CD4-positive, alpha-beta T cell (primary cell): Measurements from ENCODE around the gene HAPLN2. TPM values are rescaled to one million over a fixed set of nuclear protein-coding genes. Genes with fewer than 3 reads are reported as not detected.

Experiments used
- ATAC-seq: fragments of 200-7000 bp; cut with Tn5 transposase; one replicate; pipeline ENCODE4 v1.10.0; 2022; ENCODE audit warnings: mild to moderate bottlenecking; ENCODE audit not compliant: poor library complexity
- CTCF ChIA-PET: fragments of 350-600 bp; sonication (Branson Sonifier 250); formaldehyde crosslinking; loops from one replicate; lab custom pipeline; 2021; ENCODE audit warnings: antibody characterized with exemption, inconsistent platforms; lab: Charles Lee
- POLR2A ChIA-PET: fragments of 350-600 bp; sonication (Branson Sonifier 250); formaldehyde crosslinking; loops from one replicate; lab custom pipeline; 2021; ENCODE audit warnings: antibody characterized with exemption, inconsistent platforms; lab: Charles Lee
- DNase-seq, 14 experiments: peaks; one replicate each; pipeline ENCODE4 v3.0.0-alpha.2; 2013 to 2020; ENCODE audit warnings: mixed read lengths in 2 of 14
- H3K27ac ChIP-seq, 2 donors: one replicate each; pipeline versions ENCODE4 v1.5.1 to v1.7.0; 2013; ENCODE audit warnings: low read length in 2 of 2, low read depth in 1 of 2, mild to moderate bottlenecking in 1 of 2
- H3K27me3 ChIP-seq, 2 experiments: 1 replicate in 1 of 2; 2 replicates in 1 of 2; pipeline versions ENCODE4 v1.6.1 to v1.7.0; 2013; ENCODE audit warnings: low read length in 2 of 2, control low read depth in 1 of 2, mild to moderate bottlenecking in 1 of 2, moderate library complexity in 1 of 2; ENCODE audit not compliant: insufficient read depth in 2 of 2, control insufficient read depth in 1 of 2
- H3K36me3 ChIP-seq: one replicate; pipeline ENCODE4 v1.6.1; 2013; ENCODE audit warnings: low read length, control low read depth; ENCODE audit not compliant: insufficient read depth
- H3K4me1 ChIP-seq: one replicate; pipeline ENCODE4 v1.6.1; 2013; ENCODE audit warnings: low read length, control low read depth; ENCODE audit not compliant: insufficient read depth
- H3K4me3 ChIP-seq: one replicate; pipeline ENCODE4 v1.5.1; 2013; ENCODE audit warnings: mild to moderate bottlenecking, low read length, moderate library complexity
- H3K9me3 ChIP-seq, 2 experiments: 1 replicate in 1 of 2; 2 replicates in 1 of 2; pipeline versions ENCODE4 v1.6.1 to v1.7.0; 2013; ENCODE audit warnings: low read length in 2 of 2, mild to moderate bottlenecking in 2 of 2, control low read depth in 1 of 2, moderate library complexity in 1 of 2; ENCODE audit not compliant: control insufficient read depth in 1 of 2, insufficient read depth in 1 of 2
- H3K27ac Mint-ChIP-seq: one replicate; pipeline ENCODE4 v1.8.0; 2020; ENCODE audit warnings: mixed read lengths
- H3K27me3 Mint-ChIP-seq: one replicate; pipeline ENCODE4 v1.8.0; 2021; ENCODE audit warnings: mixed read lengths
- H3K36me3 Mint-ChIP-seq: one replicate; pipeline ENCODE4 v1.8.0; 2021; ENCODE audit warnings: low read depth, mixed read lengths
- H3K4me1 Mint-ChIP-seq: one replicate; pipeline ENCODE4 v1.8.0; 2021; ENCODE audit warnings: low read depth, mixed read lengths
- H3K4me3 Mint-ChIP-seq: one replicate; pipeline ENCODE4 v1.8.0; 2020; ENCODE audit warnings: mild to moderate bottlenecking, mixed read lengths
- H3K9me3 Mint-ChIP-seq: one replicate; pipeline ENCODE4 v1.8.0; 2020; ENCODE audit warnings: mixed read lengths
- CTCF ChIP-seq: fragments of 200-600 bp; IDR thresholded peaks from one replicate; pipeline ENCODE4 v1.8.0; 2022; ENCODE audit warnings: antibody characterized with exemption, mild to moderate bottlenecking
- intact Hi-C, 2 experiments: fragments of 100-400 bp; cut with DNase I in 1 of 2; cut with micrococcal nuclease in 1 of 2; formaldehyde crosslinking; loops; one replicate each; pipeline versions ENCODE4 v1.15.1 to v1.9.0; 2023 to 2025; cut with DNase I, micrococcal nuclease
- total RNA-seq, 174 experiments: library from RNA in 2 of 174; stranded (reverse) in 2 of 174; gene quantifications; one replicate each; pipeline ENCODE4 v1.2.3 and lab custom pipeline; 2021 to 2026

Gene HAPLN2
- total RNA-seq, 2 experiments from 2014 or later = 0.44 to 0.56 TPM

GRCh38 chr1:156612666-156613065 is 6.5 kb upstream of the HAPLN2 start:
- Histone ChIP-seq H3K27ac (no peak overlapping the region), H3K36me3 (no peaks in the 10 kb centered on the region), H3K27me3 (peaks cover 3 to 5% of the 10 kb centered on the region in 2 experiments), H3K4me3 (no peak overlapping the region), H3K9me3 (no peaks in the 10 kb centered on the region), H3K4me1 (peaks cover 10% of the 10 kb centered on the region)
- Mint-ChIP-seq H3K36me3 (no peaks in the 10 kb centered on the region), H3K4me3 (no peak overlapping the region), H3K27me3 (peaks cover 50% of the 10 kb centered on the region), H3K4me1 (peaks cover 14% of the 10 kb centered on the region), H3K9me3 (no peaks in the 10 kb centered on the region), H3K27ac (no peak overlapping the region)
- POLR2A ChIA-PET = interaction anchor here (0.8 to 0.9 kb wide), 2 partner anchors 11 to 112 kb away, joined by 3 to 4 read pairs; partner anchors contain the start of genes GPATCH4 and MEF2D
- no peak for TF ChIP-seq CTCF
- intact Hi-C loops = no loop called here
- CTCF ChIA-PET = interaction anchor here (0.5 to 0.8 kb wide), 2 partner anchors 14 kb away, joined by 3 read pairs; no protein-coding TSS in a partner anchor
- ATAC-seq (no peak), DNase-seq (no peak)

- Histone ChIP-seq H3K27ac (no peak overlapping the region), H3K4me1 (no peaks in the 10 kb centered on the region), H3K9me3 (no peaks in the 10 kb centered on the region), H3K36me3 (no peaks in the 10 kb centered on the region), H3K27me3 (peaks cover 22 to 24% of the 10 kb centered on the region in 2 experiments), H3K4me3 (no peak overlapping the region)
- no peak for ATAC-seq
- Mint-ChIP-seq H3K4me3 (no peak overlapping the region), H3K4me1 (no peaks in the 10 kb centered on the region), H3K36me3 (no peaks in the 10 kb centered on the region), H3K27me3 (peaks cover 68% of the 10 kb centered on the region), H3K27ac (no peak overlapping the region), H3K9me3 (no peaks in the 10 kb centered on the region)
- ChIA-PET CTCF (no interaction called here), POLR2A (no interaction called here)
- no peak for TF ChIP-seq CTCF
- intact Hi-C loops = no loop called here
- DNase-seq = no peak
Measured at GRCh38 chr1:156615946-156616345, 3.3 kb upstream of the HAPLN2 start.

GRCh38 chr1:156616463-156616862 is 2.8 kb upstream of the HAPLN2 start:
- CTCF ChIA-PET = interaction anchor here (2.3 kb wide), 1 partner anchor 231 kb away, joined by 13 read pairs; no protein-coding TSS in a partner anchor
- no peak for TF ChIP-seq CTCF
- Mint-ChIP-seq H3K27me3 (peaks cover 67% of the 10 kb centered on the region), H3K4me1 (no peaks in the 10 kb centered on the region), H3K36me3 (no peaks in the 10 kb centered on the region), H3K9me3 (no peaks in the 10 kb centered on the region), H3K4me3 (no peak overlapping the region), H3K27ac (no peak overlapping the region)
- intact Hi-C loops = no loop called here
- H3K27ac ChIP-seq = no peak overlapping the region
- peaks cover 25 to 27% of the 10 kb centered on the region in 2 experiments for H3K27me3 ChIP-seq
- H3K9me3 ChIP-seq = no peaks in the 10 kb centered on the region
- ATAC-seq (no peak), DNase-seq (no peak)
- H3K4me3 ChIP-seq = no peak overlapping the region
- H3K36me3 ChIP-seq = no peaks in the 10 kb centered on the region
- POLR2A ChIA-PET = interaction anchor here (1.6 kb wide), 1 partner anchor 116 kb away, joined by 4 read pairs; the partner anchor contains the start of gene MEF2D
- H3K4me1 ChIP-seq = no peaks in the 10 kb centered on the region
